Measurements from ENCODE around the gene RFX6.

Gene RFX6

GRCh38 chr6:116973976-116974375, 96.9 kb downstream of the RFX6 start:
- no peak for DNase-seq

- no peak for DNase-seq
These were observed 97.7 kb downstream of the RFX6 start for GRCh38 chr6:116974526-116975316.

GRCh38 chr6:116975600-116975999, 98.6 kb downstream of the RFX6 start:
- no peak for DNase-seq

- DNase-seq = no peak
These were observed 102.5 kb downstream of the RFX6 start for GRCh38 chr6:116979560-116979959.
